ENCODE data around the gene SRGAP2C.
"Not testable (repeated sequence)": the region's sequence is repeated elsewhere in the genome, so short reads cannot be mapped to it uniquely, and the experiment has no call there.

GRCh38 chr1:121343311-121343906, 158.6 kb downstream of the SRGAP2C start:
- TF ChIP-seq REST (IDR thresholded peaks at IDR 0.05; ENCODE audit: borderline replicate concordance); EP300 (conservative IDR thresholded peaks at IDR 0.05; ENCODE audit: poor library complexity, severe bottlenecking); TAF1 (IDR thresholded peaks at IDR 0.05; ENCODE audit: low read depth); EZH2 (IDR thresholded peaks at IDR 0.05; ENCODE audit: borderline replicate concordance, insufficient read depth, low read length, poor library complexity, severe bottlenecking); POLR2AphosphoS5 (IDR thresholded peaks at IDR 0.05); RAD21 (conservative IDR thresholded peaks at IDR 0.05): not testable (repeated sequence)
- TF ChIP-seq, protein P1, sequence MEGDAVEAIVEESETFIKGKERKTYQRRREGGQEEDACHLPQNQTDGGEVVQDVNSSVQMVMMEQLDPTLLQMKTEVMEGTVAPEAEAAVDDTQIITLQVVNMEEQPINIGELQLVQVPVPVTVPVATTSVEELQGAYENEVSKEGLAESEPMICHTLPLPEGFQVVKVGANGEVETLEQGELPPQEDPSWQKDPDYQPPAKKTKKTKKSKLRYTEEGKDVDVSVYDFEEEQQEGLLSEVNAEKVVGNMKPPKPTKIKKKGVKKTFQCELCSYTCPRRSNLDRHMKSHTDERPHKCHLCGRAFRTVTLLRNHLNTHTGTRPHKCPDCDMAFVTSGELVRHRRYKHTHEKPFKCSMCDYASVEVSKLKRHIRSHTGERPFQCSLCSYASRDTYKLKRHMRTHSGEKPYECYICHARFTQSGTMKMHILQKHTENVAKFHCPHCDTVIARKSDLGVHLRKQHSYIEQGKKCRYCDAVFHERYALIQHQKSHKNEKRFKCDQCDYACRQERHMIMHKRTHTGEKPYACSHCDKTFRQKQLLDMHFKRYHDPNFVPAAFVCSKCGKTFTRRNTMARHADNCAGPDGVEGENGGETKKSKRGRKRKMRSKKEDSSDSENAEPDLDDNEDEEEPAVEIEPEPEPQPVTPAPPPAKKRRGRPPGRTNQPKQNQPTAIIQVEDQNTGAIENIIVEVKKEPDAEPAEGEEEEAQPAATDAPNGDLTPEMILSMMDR (IDR thresholded peaks at IDR 0.05; ENCODE audit: poor library complexity, severe bottlenecking): not testable (repeated sequence)

Measured in neural cell (in vitro differentiated cells).